ENCODE measurements around the gene KATNB1. TPM values are rescaled to one million over a fixed set of nuclear protein-coding genes. Genes with fewer than 3 reads are reported as not detected.

The KATNB1 gene
- total RNA-seq, 1 donor from 2014 or later, result 24.9 TPM

DNA sequence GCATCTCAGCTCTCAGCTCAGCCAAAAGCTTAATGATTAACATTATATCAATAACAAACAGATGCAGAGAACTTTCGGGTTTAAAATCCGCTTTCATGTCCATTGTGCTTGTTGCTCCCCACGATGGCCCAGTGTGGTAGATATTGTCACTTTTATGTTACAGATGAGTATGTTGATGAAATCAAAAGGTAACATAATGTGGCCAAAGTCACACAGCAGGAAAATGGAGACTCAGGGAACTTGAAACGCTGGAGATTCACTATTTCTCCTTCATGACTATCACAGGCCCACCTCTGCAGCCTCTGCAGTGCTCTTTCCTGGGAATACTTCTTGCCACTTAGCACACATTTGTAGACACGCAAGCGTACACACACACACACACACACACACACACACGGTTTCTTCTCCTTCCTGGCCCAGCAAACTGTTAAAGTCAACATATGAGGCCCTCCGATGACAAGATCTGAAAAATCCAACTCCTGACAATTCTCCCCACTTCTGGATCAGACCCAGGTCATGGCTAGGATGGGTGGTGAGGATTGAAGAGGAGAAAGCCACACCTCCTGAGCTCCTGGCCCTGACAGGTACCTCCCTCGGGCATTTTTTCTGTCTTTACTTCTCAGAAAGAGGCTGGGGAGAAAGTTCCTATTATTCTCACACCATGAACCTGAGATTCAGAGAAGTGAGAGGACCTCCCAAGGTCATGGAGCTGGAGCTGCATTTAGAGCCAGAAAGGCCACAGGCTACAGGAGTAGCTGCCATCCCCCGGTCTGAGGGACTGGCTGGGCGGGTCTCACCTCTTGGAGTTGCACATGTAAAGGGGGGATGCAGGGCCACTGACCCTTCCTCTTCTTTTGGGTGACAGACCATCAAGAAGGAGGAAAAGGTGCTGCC is 31.3 kb upstream of the KATNB1 start:
- H3K27me3 Mint-ChIP-seq (ENCODE audit: low read depth), result no peaks in the 10 kb centered on the region
- peaks cover 16% of the 10 kb centered on the region for H3K4me1 Mint-ChIP-seq
- TF ChIP-seq, protein P1, sequence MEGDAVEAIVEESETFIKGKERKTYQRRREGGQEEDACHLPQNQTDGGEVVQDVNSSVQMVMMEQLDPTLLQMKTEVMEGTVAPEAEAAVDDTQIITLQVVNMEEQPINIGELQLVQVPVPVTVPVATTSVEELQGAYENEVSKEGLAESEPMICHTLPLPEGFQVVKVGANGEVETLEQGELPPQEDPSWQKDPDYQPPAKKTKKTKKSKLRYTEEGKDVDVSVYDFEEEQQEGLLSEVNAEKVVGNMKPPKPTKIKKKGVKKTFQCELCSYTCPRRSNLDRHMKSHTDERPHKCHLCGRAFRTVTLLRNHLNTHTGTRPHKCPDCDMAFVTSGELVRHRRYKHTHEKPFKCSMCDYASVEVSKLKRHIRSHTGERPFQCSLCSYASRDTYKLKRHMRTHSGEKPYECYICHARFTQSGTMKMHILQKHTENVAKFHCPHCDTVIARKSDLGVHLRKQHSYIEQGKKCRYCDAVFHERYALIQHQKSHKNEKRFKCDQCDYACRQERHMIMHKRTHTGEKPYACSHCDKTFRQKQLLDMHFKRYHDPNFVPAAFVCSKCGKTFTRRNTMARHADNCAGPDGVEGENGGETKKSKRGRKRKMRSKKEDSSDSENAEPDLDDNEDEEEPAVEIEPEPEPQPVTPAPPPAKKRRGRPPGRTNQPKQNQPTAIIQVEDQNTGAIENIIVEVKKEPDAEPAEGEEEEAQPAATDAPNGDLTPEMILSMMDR (IDR thresholded peaks at IDR 0.05; ENCODE audit: unreplicated experiment), result no peak
- H3K4me3 Mint-ChIP-seq, result no peak overlapping the region
- no peak overlapping the region for H3K27ac Mint-ChIP-seq
- no peaks in the 10 kb centered on the region for H3K36me3 Mint-ChIP-seq
- no peak for DNase-seq (ENCODE audit: low spot score in 2 of 2, unreplicated experiment in 2 of 2)
- no peaks in the 10 kb centered on the region for H3K9me3 Mint-ChIP-seq

DNA sequence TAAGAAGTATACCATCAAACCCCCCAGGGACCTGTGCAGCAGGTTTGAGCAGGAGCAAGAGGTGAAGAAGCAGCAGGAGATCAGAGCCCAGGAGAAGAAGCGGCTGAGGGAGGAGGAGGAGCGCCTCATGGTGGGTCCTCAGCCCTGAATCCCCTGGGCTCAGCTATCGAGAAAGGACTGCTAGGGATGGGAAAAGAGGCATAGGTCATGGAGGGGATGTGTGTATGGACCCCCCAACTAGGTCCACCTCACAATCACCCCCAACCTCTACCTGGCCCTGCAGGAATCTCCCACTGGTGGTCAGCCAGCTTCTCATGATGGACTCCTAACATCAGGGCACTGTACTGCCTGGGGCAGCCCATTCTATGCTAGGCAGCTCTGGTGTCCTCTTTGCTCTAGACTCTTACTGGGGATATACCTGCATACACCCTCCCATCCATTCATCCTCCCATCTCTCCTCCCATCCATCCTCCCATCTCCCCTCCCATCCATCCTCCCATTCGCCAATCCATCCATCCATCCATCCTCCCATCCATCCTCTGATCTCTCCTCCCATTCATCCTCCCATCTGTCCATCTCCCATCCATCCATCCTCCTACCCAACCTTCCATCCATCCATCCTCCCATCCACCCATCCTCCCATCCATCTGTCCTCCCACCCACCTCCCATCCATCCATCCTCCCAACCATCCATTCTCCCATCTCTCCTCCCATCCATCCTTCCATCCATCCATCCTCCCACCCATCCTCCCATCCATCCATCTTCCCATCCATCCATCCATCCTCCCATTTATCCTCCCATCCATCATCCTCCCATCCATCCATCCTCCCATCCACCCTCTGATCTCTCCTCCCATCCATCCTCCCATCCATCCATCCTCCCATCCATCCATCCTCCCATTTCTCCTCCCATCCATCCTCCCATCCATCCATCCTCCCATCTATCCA is 30.4 kb upstream of the KATNB1 start:
- H3K36me3 Mint-ChIP-seq, result no peaks in the 10 kb centered on the region
- peaks cover under 1% of the 10 kb centered on the region for H3K27me3 Mint-ChIP-seq (ENCODE audit: low read depth)
- no peak overlapping the region for H3K4me3 Mint-ChIP-seq
- H3K4me1 Mint-ChIP-seq, result peaks cover 16% of the 10 kb centered on the region
- DNase-seq (ENCODE audit: low spot score in 2 of 2, unreplicated experiment in 2 of 2), result no peak
- TF ChIP-seq, protein P1 (IDR thresholded peaks at IDR 0.05; ENCODE audit: unreplicated experiment), result no peak
- H3K27ac Mint-ChIP-seq, result no peak overlapping the region
- no peaks in the 10 kb centered on the region for H3K9me3 Mint-ChIP-seq

DNA sequence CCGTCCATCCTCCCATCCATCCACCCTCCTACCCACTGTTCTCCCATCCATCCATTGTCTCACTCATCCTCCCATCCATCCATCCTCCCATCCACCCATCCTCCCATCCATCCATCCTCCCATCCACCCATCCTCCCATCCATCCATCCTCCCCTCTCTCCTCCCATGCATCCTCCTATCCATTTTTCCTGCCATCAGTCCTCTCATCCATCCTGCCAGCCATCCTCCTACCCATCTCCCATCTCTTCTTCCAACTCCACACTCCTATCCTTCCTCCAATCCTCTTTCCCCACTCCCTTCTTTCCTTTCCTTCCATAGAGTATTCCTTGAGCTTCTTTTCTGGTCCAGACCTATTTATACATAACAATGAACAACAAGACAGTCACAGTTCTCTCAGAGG is 28.9 kb upstream of the KATNB1 start:
- H3K9me3 Mint-ChIP-seq, result no peaks in the 10 kb centered on the region
- DNase-seq (ENCODE audit: low spot score in 2 of 2, unreplicated experiment in 2 of 2), result no peak
- H3K36me3 Mint-ChIP-seq, result no peaks in the 10 kb centered on the region
- TF ChIP-seq, protein P1 (IDR thresholded peaks at IDR 0.05; ENCODE audit: unreplicated experiment), result no peak
- peaks cover 3% of the 10 kb centered on the region for H3K27me3 Mint-ChIP-seq (ENCODE audit: low read depth)
- H3K27ac Mint-ChIP-seq, result no peak overlapping the region
- no peak overlapping the region for H3K4me3 Mint-ChIP-seq
- H3K4me1 Mint-ChIP-seq, result peaks cover 5% of the 10 kb centered on the region

DNA sequence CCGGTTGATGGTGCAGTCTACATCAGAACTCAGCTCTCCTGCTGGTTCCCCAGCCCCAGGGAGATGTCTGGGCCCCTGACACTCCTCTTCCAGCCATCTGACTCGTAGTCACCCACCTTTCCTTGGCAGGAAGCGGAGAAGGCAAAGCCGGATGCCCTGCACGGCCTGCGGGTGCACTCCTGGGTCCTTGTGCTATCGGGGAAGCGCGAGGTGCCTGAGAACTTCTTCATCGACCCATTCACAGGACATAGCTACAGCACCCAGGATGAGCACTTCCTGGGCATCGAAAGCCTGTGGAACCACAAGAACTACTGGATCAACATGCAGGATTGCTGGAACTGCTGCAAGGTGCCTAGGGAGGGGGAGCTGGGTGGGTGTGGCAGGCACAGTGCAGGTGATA is 28.2 kb upstream of the KATNB1 start:
- H3K27ac Mint-ChIP-seq, result no peak overlapping the region
- H3K36me3 Mint-ChIP-seq, result no peaks in the 10 kb centered on the region
- H3K4me3 Mint-ChIP-seq, result no peak overlapping the region
- TF ChIP-seq, protein P1 (IDR thresholded peaks at IDR 0.05; ENCODE audit: unreplicated experiment), result no peak
- DNase-seq (ENCODE audit: low spot score in 2 of 2, unreplicated experiment in 2 of 2), result no peak
- no peaks in the 10 kb centered on the region for H3K4me1 Mint-ChIP-seq
- peaks cover 3% of the 10 kb centered on the region for H3K27me3 Mint-ChIP-seq (ENCODE audit: low read depth)
- no peaks in the 10 kb centered on the region for H3K9me3 Mint-ChIP-seq

DNA sequence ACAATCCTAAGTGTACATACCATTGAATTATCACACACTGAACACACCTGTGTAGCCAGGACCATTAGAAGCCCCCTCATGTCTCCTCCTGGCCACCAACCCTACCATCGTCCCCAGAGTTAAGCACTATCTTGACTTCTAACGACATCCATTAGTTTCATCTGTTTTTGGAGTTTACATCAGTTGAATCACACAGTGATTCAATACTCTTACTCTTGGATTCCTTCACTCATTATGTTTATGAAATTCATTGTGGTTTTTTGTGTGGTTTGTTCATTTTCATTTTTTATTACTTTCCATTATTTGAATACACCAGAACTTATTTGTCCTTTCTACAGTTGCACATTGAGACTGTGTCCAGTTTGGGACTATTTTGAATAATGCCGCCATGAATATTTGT is 27.4 kb upstream of the KATNB1 start:
- TF ChIP-seq, protein P1 (IDR thresholded peaks at IDR 0.05; ENCODE audit: unreplicated experiment), result no peak
- no peak overlapping the region for H3K27ac Mint-ChIP-seq
- H3K4me3 Mint-ChIP-seq, result no peak overlapping the region
- no peaks in the 10 kb centered on the region for H3K36me3 Mint-ChIP-seq
- peaks cover 3% of the 10 kb centered on the region for H3K27me3 Mint-ChIP-seq (ENCODE audit: low read depth)
- no peak for DNase-seq (ENCODE audit: low spot score in 2 of 2, unreplicated experiment in 2 of 2)
- no peaks in the 10 kb centered on the region for H3K9me3 Mint-ChIP-seq
- H3K4me1 Mint-ChIP-seq, result no peaks in the 10 kb centered on the region

Data from mesothelial cell of epicardium (in vitro differentiated cells).